Sigmoid colon (tissue), 7 donors: Measurements from ENCODE around the gene CAGE1. TPM values are rescaled to one million over a fixed set of nuclear protein-coding genes. Genes with fewer than 3 reads are reported as not detected.
"Not testable (repeated sequence)": the region's sequence is repeated elsewhere in the genome, so short reads cannot be mapped to it uniquely, and the experiment has no call there.

Source experiments
- DNase-seq: peaks from one replicate; pipeline ENCODE4 v3.0.0-alpha.2; 2019
- H3K27ac ChIP-seq, 4 donors: fragments of 200-600 bp; sonication (generic); one replicate each; pipeline ENCODE4 v1.5.1; 2016 to 2019; ENCODE audit warnings: mild to moderate bottlenecking in 1 of 4
- H3K27me3 ChIP-seq, 3 donors: fragments of 200-600 bp; sonication (generic); one replicate each; pipeline ENCODE4 v1.5.1; 2019; ENCODE audit warnings: mild to moderate bottlenecking in 1 of 3
- H3K36me3 ChIP-seq, 4 donors: fragments of 200-600 bp; sonication (generic); one replicate each; pipeline ENCODE4 v1.5.1; 2016 to 2019
- H3K4me1 ChIP-seq, 4 donors: fragments of 200-600 bp; sonication (generic); one replicate each; pipeline ENCODE4 v1.5.1; 2017 to 2019
- H3K4me3 ChIP-seq, 4 donors: fragments of 200-600 bp; sonication (generic); one replicate each; pipeline ENCODE4 v1.5.1; 2017 to 2019; ENCODE audit warnings: mild to moderate bottlenecking in 2 of 4, moderate library complexity in 1 of 4
- H3K9me3 ChIP-seq, 4 donors: fragments of 200-600 bp in 3 of 4; sonication (generic) in 3 of 4; one replicate each; pipeline versions ENCODE4 v1.5.1 to v1.6.1; 2013 to 2019
- CTCF ChIP-seq, 4 experiments: fragments of 450-650 bp in 3 of 4; fragments of 200-600 bp in 1 of 4; IDR thresholded peaks; one replicate each; pipeline ENCODE4 v1.5.1; 2016 to 2019; ENCODE audit warnings: antibody characterized with exemption in 4 of 4, mild to moderate bottlenecking in 3 of 4, moderate library complexity in 2 of 4
- EP300 ChIP-seq, 4 donors: sonication (generic); formaldehyde crosslinking; IDR thresholded peaks; one replicate each; pipeline ENCODE4 v1.6.1; 2017; ENCODE audit warnings: antibody characterized with exemption in 4 of 4
- POLR2A ChIP-seq, 2 donors: fragments of 450-650 bp; IDR thresholded peaks; one replicate each; pipeline ENCODE4 v1.6.1; 2016; ENCODE audit warnings: antibody characterized with exemption in 2 of 2, mild to moderate bottlenecking in 2 of 2, moderate library complexity in 2 of 2
- POLR2AphosphoS5 ChIP-seq, 4 donors: sonication (generic); formaldehyde crosslinking; IDR thresholded peaks; one replicate each; pipeline ENCODE4 v1.6.1; 2017; ENCODE audit warnings: antibody characterized with exemption in 4 of 4
- WGBS, 2 donors: extraction: QIAGEN DNeasy Blood & Tissue Kit; methylation state at CpG; one replicate each; pipeline ENCODE4 v1.1.7; 2013; 5-methylcytosine and 5-hydroxymethylcytosine counted together
- intact Hi-C: fragments of 100-400 bp; cut with DNase I; formaldehyde crosslinking; loops from one replicate; pipeline ENCODE4 v1.15.1; 2023
- polyA plus RNA-seq, 3 donors: library from polyadenylated mRNA; stranded (reverse); fragments of 200-250 nt; gene quantifications; one replicate each; pipeline ENCODE4 v1.2.3, GENCODE V29; 2013
- total RNA-seq, 4 donors: library from RNA; depleted of rRNA; stranded (reverse); fragments of >200 nt; gene quantifications; one replicate each; pipeline ENCODE4 v1.1.0, GENCODE V29; 2016
- donor health status: healthy with polysubstance abuse.
- donor health status: Bipolar disorder and iron deficiency.
- donor health status: healthy.

CAGE1 gene
- total and polyA plus RNA-seq, 7 donors: 0.04 TPM; not detected in 6

GRCh38 chr6:7343546-7344475, 45.7 kb downstream of the CAGE1 start:
- Histone ChIP-seq H3K9me3 (no peaks in the 10 kb centered on the region), H3K27ac (no peak overlapping the region), H3K4me3 (no peak overlapping the region), H3K36me3 (no peaks in the 10 kb centered on the region), H3K4me1 (no peaks in the 10 kb centered on the region), H3K27me3 (no peaks in the 10 kb centered on the region)
- no peak for DNase-seq
- intact Hi-C loops: no loop called here
- 88% methylated on average over 29 of the region's 29 CpGs for WGBS, 2 donors
- TF ChIP-seq CTCF (IDR thresholded peaks at IDR 0.05) (no peak), POLR2A (IDR thresholded peaks at IDR 0.05) (no peak), EP300 (IDR thresholded peaks at IDR 0.05) (no peak), POLR2AphosphoS5 (IDR thresholded peaks at IDR 0.05) (no peak)

- 84% methylated on average over 9 of the region's 9 CpGs for whole genome bisulfite sequencing, 2 donors
- intact Hi-C loops: no loop called here
Observed at GRCh38 chr6:7341989-7342742, 47.4 kb downstream of the CAGE1 start.

GRCh38 chr6:7341271-7341670, 48.3 kb downstream of the CAGE1 start:
- Histone ChIP-seq H3K4me3 (no peak overlapping the region), H3K4me1 (no peaks in the 10 kb centered on the region), H3K27me3 (no peaks in the 10 kb centered on the region), H3K27ac (no peak overlapping the region), H3K36me3 (no peaks in the 10 kb centered on the region), H3K9me3 (no peaks in the 10 kb centered on the region)
- intact Hi-C loops: no loop called here
- 95 to 96% methylated on average over 3 of the region's 3 CpGs for WGBS, 2 donors
- no peak for DNase-seq
- TF ChIP-seq POLR2A (IDR thresholded peaks at IDR 0.05): no peak
- TF ChIP-seq EP300 (IDR thresholded peaks at IDR 0.05): no peak
- TF ChIP-seq POLR2AphosphoS5 (IDR thresholded peaks at IDR 0.05): no peak
- TF ChIP-seq CTCF (IDR thresholded peaks at IDR 0.05): no peak

More at GRCh38 chr6:7341989-7342742, 47.4 kb downstream of the CAGE1 start:
- H3K27ac ChIP-seq: no peak overlapping the region
- TF ChIP-seq POLR2AphosphoS5 (IDR thresholded peaks at IDR 0.05) (no peak), CTCF (IDR thresholded peaks at IDR 0.05) (no peak), EP300 (IDR thresholded peaks at IDR 0.05) (no peak), POLR2A (IDR thresholded peaks at IDR 0.05) (no peak)
- no peak for DNase-seq
- H3K27me3 ChIP-seq: no peaks in the 10 kb centered on the region
- no peaks in the 10 kb centered on the region for H3K4me1 ChIP-seq
- no peak overlapping the region for H3K4me3 ChIP-seq
- no peaks in the 10 kb centered on the region for H3K9me3 ChIP-seq
- no peaks in the 10 kb centered on the region for H3K36me3 ChIP-seq

GRCh38 chr6:7339007-7339732, 50.4 kb downstream of the CAGE1 start:
- H3K4me1 ChIP-seq, DNase-seq, intact Hi-C loops, H3K9me3 ChIP-seq, H3K36me3 ChIP-seq, H3K27ac ChIP-seq, H3K4me3 ChIP-seq, H3K27me3 ChIP-seq: not testable (repeated sequence)
- 83 to 91% methylated on average over 14 of the region's 14 CpGs for WGBS, 2 donors

GRCh38 chr6:7338031-7338430, 51.5 kb downstream of the CAGE1 start:
- Histone ChIP-seq H3K4me3 (no peak overlapping the region), H3K36me3 (no peaks in the 10 kb centered on the region), H3K27ac (no peak overlapping the region), H3K27me3 (no peaks in the 10 kb centered on the region), H3K4me1 (no peaks in the 10 kb centered on the region), H3K9me3 (no peaks in the 10 kb centered on the region)
- intact Hi-C loops: no loop called here
- TF ChIP-seq POLR2A (IDR thresholded peaks at IDR 0.05) (no peak), POLR2AphosphoS5 (IDR thresholded peaks at IDR 0.05) (no peak), EP300 (IDR thresholded peaks at IDR 0.05) (no peak), CTCF (IDR thresholded peaks at IDR 0.05) (no peak)
- no peak for DNase-seq
- 69 to 90% methylated on average over 2 of the region's 2 CpGs for WGBS, 2 donors
